K562 (cell line): ENCODE results near the gene TENM4.

Experiments used
- CEBPG ChIP-seq, 3 experiments: fragments of 200-800 bp in 1 of 3; sonication (Bioruptor generic) in 1 of 3; sonication (generic) in 1 of 3; formaldehyde crosslinking in 1 of 3; IDR thresholded peaks in 2 of 3; conservative IDR thresholded peaks in 1 of 3; 2 replicates each; pipeline versions ENCODE4 v1.6.1 to v1.8.0; 2016 to 2022; ENCODE audit warnings: missing compliant biosample characterization in 2 of 3, missing genetic modification characterization in 2 of 3, mild to moderate bottlenecking in 1 of 3, missing genetic modification reagents in 1 of 3
- HMGXB4 ChIP-seq: sonication (generic); formaldehyde crosslinking; IDR thresholded peaks from 2 replicates; pipeline ENCODE4 v1.8.1; 2023; ENCODE audit warnings: mild to moderate bottlenecking, missing genetic modification reagents
- ILK ChIP-seq: fragments of 450-650 bp; IDR thresholded peaks from 2 replicates; pipeline ENCODE4 v1.6.1; 2016; ENCODE audit warnings: missing genetic modification characterization, low read depth, mild to moderate bottlenecking, missing compliant biosample characterization, moderate library complexity, borderline replicate concordance
- NRF1 ChIP-seq, 2 experiments: fragments of 450-650 bp; IDR thresholded peaks in 1 of 2; conservative IDR thresholded peaks in 1 of 2; 2 replicates each; pipeline ENCODE4 v1.6.1; 2014; ENCODE audit warnings: mild to moderate bottlenecking in 2 of 2
- RBM17 ChIP-seq: fragments of 200-400 bp; formaldehyde crosslinking; IDR thresholded peaks from 2 replicates; pipeline ENCODE4 v1.6.1; 2017; ENCODE audit warnings: low read depth, mild to moderate bottlenecking, low read length, borderline replicate concordance
- SNRNP70 ChIP-seq: fragments of 200-400 bp; formaldehyde crosslinking; optimal IDR thresholded peaks from 2 replicates; pipeline ENCODE3; 2017; ENCODE audit warnings: low read depth, low read length
- TBL1XR1 ChIP-seq, 2 experiments: IDR thresholded peaks; 2 replicates each; pipeline ENCODE4 v1.6.1; 2012; ENCODE audit warnings: improper control_type of control experiment in 2 of 2, low read length in 2 of 2, mild to moderate bottlenecking in 1 of 2
- ZBTB7A ChIP-seq: IDR thresholded peaks from 2 replicates; pipeline ENCODE4 v1.6.1; 2011; ENCODE audit warnings: low read depth, mild to moderate bottlenecking, low read length, moderate library complexity, borderline replicate concordance; ENCODE audit not compliant: control insufficient read depth
- ZNF24 ChIP-seq: fragments of 450-650 bp; IDR thresholded peaks from 2 replicates; pipeline ENCODE4 v1.6.1; 2016
- ZNF507 ChIP-seq: conservative IDR thresholded peaks from 2 replicates; pipeline ENCODE4 v1.6.1; 2017; ENCODE audit warnings: missing genetic modification characterization, missing compliant biosample characterization
- ZNF717 ChIP-seq: fragments of 250-450 bp; sonication (Bioruptor Pico); IDR thresholded peaks from 2 replicates; pipeline ENCODE4 v1.5.0; 2021

GRCh38 chr11:78638704-78639380 is 802.0 kb downstream of the TENM4 start:
- TF ChIP-seq ZNF24: no peak
- TF ChIP-seq ILK (tag): no peak
- TF ChIP-seq TBL1XR1 (IDR thresholded peaks at IDR 0.05; ENCODE audit: low read length in 2 of 2): no peak
- TF ChIP-seq ZNF717: no peak
- TF ChIP-seq RBM17: no peak
- TF ChIP-seq HMGXB4: no peak
- no peak for TF ChIP-seq ZBTB7A
- no peak for TF ChIP-seq CEBPG (CRISPR knock-in tag; IDR thresholded peaks at IDR 0.05)
- TF ChIP-seq CEBPG (tag; conservative IDR thresholded peaks at IDR 0.05 in 1 of 2, IDR thresholded peaks at IDR 0.05 in 1 of 2): no peak
- no peak for TF ChIP-seq NRF1 (conservative IDR thresholded peaks at IDR 0.05 in 1 of 2, IDR thresholded peaks at IDR 0.05 in 1 of 2)
- TF ChIP-seq ZNF507 (tag): no peak
- TF ChIP-seq SNRNP70: no peak
